ENCODE data around the gene PPP1R3F.

PPP1R3F gene

DNA sequence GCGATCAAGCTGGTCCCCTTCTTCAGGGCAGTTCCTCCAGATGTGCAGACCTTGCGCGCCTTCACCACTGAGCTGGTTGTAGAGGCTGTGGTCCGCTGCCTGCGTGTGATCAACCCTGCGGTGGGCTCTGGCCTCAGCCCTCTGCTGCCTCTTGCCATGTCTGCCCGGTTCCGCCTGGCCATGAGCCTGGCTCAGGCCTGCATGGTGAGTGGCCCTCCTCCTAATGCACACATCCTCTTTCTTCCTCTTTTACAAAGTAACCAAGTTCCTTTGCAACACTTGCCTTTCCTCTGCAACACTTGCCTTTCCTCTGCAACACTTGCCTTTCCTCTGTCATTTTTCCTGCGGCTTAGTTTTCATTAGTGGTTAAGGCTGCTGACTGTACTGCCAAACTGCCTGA is 32.5 kb upstream of the PPP1R3F start:
- peak overlapping the region; percentile 70 for H3K27ac ChIP-seq (ENCODE audit: low read depth, low read length, poor library complexity, severe bottlenecking)

GRCh38 chrX:49238735-49239134 is 30.9 kb upstream of the PPP1R3F start:
- Histone ChIP-seq H3K79me2 (ENCODE audit: insufficient read depth, low read length) (no peaks in the 10 kb centered on the region), H3K4me3 (ENCODE audit: low read depth, low read length, poor library complexity, severe bottlenecking) (no peak overlapping the region), H3K4me1 (ENCODE audit: insufficient read depth, low read length, severe bottlenecking) (peaks cover 21% of the 10 kb centered on the region), H3K9ac (ENCODE audit: low read length) (no peak overlapping the region), H3K36me3 (ENCODE audit: insufficient read depth, low read length) (peaks cover 14% of the 10 kb centered on the region; the same call in 1 of the 2 replicates), H3K9me2 (ENCODE audit: low read depth, low read length) (no peaks in the 10 kb centered on the region), H2AFZ (ENCODE audit: low read length) (no peak overlapping the region), H3K9me3 (ENCODE audit: low read length) (no peaks in the 10 kb centered on the region), H3K4me2 (ENCODE audit: low read length) (no peak overlapping the region), H3K27ac (ENCODE audit: low read depth, low read length, poor library complexity, severe bottlenecking) (no peak overlapping the region), H3K27me3 (ENCODE audit: insufficient read depth, low read length) (no peaks in the 10 kb centered on the region), H4K20me1 (ENCODE audit: insufficient read depth, low read length) (no peaks in the 10 kb centered on the region), H3F3A (ENCODE audit: insufficient read depth, low read length) (no peaks in the 10 kb centered on the region)
- TF ChIP-seq CTCF (IDR thresholded peaks at IDR 0.05; ENCODE audit: low read length) (no peak), EZH2 (IDR thresholded peaks at IDR 0.05; ENCODE audit: borderline replicate concordance, low read length) (no peak)

More for the DNA sequence above, 32.5 kb upstream of the PPP1R3F start:
- Histone ChIP-seq H2AFZ (ENCODE audit: low read length) (no peak overlapping the region), H3K9me3 (ENCODE audit: low read length) (no peaks in the 10 kb centered on the region), H3K4me1 (ENCODE audit: insufficient read depth, low read length, severe bottlenecking) (peaks cover 21% of the 10 kb centered on the region), H3K79me2 (ENCODE audit: insufficient read depth, low read length) (no peaks in the 10 kb centered on the region), H4K20me1 (ENCODE audit: insufficient read depth, low read length) (no peaks in the 10 kb centered on the region), H3K4me2 (ENCODE audit: low read length) (peak overlapping the region; percentile 78), H3K36me3 (ENCODE audit: insufficient read depth, low read length) (0 out of 2 replicates have a peak, but pooled peaks cover 5% of the 10 kb centered on the region), H3K27me3 (ENCODE audit: insufficient read depth, low read length) (no peaks in the 10 kb centered on the region), H3K9me2 (ENCODE audit: low read depth, low read length) (no peaks in the 10 kb centered on the region), H3F3A (ENCODE audit: insufficient read depth, low read length) (no peaks in the 10 kb centered on the region), H3K9ac (ENCODE audit: low read length) (peak overlapping the region; percentile 58; the same call in 1 of the 2 replicates), H3K4me3 (ENCODE audit: low read depth, low read length, poor library complexity, severe bottlenecking) (peak overlapping the region; percentile 72)
- TF ChIP-seq CTCF (IDR thresholded peaks at IDR 0.05; ENCODE audit: low read length) = no peak
- no peak for TF ChIP-seq EZH2 (IDR thresholded peaks at IDR 0.05; ENCODE audit: borderline replicate concordance, low read length)

DNA sequence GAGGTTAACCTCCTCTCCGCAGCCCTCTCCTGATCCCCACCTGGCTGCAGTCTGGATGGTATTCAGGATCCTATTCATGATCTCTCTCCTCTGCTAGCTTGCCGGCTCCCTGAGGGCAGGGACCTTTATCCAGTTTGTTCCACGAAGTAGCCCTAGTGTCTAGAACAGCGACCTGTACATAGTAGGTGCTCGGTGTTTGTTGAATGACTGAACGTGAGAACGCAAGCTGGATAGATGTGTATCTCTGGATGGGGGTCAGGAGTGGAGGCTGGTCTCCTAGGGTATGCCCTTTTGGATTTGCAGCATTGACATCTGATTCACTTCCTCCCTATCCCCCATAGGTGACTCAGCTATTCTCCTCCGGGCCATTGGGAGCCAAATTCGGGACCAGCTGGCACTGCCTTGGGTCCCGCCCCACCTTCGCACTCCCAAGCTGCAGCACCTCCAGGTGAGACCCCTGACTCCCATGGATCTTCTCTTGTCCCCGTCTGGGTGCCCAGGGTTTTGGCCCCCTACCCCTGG is 27.0 kb upstream of the PPP1R3F start:
- Histone ChIP-seq H3K27me3 (ENCODE audit: insufficient read depth, low read length) (no peaks in the 10 kb centered on the region), H3K4me1 (ENCODE audit: insufficient read depth, low read length, severe bottlenecking) (no peaks in the 10 kb centered on the region), H3K9me3 (ENCODE audit: low read length) (no peaks in the 10 kb centered on the region), H3K27ac (ENCODE audit: low read depth, low read length, poor library complexity, severe bottlenecking) (no peak overlapping the region), H3K4me3 (ENCODE audit: low read depth, low read length, poor library complexity, severe bottlenecking) (no peak overlapping the region), H3K9ac (ENCODE audit: low read length) (no peak overlapping the region), H3K4me2 (ENCODE audit: low read length) (no peak overlapping the region), H2AFZ (ENCODE audit: low read length) (no peak overlapping the region), H3F3A (ENCODE audit: insufficient read depth, low read length) (no peaks in the 10 kb centered on the region), H3K36me3 (ENCODE audit: insufficient read depth, low read length) (peaks cover 14% of the 10 kb centered on the region), H3K79me2 (ENCODE audit: insufficient read depth, low read length) (no peaks in the 10 kb centered on the region), H4K20me1 (ENCODE audit: insufficient read depth, low read length) (no peaks in the 10 kb centered on the region), H3K9me2 (ENCODE audit: low read depth, low read length) (no peaks in the 10 kb centered on the region)
- TF ChIP-seq CTCF (IDR thresholded peaks at IDR 0.05; ENCODE audit: low read length) = no peak
- TF ChIP-seq EZH2 (IDR thresholded peaks at IDR 0.05; ENCODE audit: borderline replicate concordance, low read length) = no peak
